ENCODE measurements around the gene HNRNPA0.

HNRNPA0 gene

DNA sequence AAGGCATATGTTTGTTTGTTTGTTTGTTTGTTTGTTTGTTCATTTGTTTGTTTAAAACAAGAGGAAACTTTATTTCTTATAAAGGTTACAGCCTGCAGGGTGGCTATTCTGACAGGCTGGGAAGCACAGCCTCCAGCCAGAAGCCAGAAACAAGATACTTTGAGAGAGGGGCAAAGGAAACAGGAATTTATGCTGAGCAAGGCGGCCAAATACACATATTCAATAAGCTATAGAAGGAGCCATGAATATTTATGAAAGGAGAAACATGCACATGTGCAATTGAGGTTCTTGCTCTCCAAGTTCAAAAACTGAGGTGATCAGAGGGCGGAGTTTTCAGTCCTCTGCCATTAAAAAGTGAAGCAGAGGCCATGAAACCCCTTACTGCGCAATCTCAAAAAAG lies 37.8 kb downstream of the HNRNPA0 start:
- DNase-seq, result no peak

DNA sequence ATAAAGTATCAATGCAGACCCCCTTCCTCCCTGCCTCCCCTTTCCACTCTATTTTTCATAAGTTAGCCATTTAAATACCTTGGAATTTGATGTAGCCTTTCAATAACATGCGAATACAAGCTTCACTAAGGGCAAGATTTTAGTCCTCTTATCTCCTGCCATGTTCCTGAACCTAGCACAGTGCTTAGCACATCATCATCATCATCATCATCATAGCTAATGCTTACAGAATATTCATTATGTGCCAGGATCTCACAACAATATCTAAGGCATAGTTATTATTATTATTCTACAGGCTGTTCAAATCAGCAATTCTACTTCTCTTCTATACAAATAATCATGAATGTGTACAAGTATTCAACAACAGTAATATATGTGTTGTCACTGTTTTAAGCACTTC lies 38.7 kb downstream of the HNRNPA0 start:
- DNase-seq, result no peak

DNA sequence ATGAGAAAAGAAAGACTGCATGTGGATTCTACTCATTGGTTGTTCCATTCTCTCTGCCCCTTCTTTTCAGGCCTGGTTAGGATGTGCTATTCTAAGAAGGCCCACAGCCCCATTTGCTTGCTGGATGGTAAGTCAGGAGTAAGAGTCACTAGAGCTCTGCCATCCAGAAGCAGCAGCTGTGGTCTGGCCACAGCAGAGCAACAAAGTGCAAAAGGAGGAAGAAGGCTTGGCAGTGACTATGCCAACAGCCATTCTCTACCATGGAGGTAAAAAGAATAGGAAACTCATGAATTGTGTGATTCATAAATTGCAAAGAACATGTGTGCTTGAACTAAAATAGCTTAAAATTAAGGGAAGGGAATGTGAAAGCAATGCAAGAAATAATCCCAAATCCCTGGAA lies 39.2 kb downstream of the HNRNPA0 start:
- DNase-seq, result no peak

DNA sequence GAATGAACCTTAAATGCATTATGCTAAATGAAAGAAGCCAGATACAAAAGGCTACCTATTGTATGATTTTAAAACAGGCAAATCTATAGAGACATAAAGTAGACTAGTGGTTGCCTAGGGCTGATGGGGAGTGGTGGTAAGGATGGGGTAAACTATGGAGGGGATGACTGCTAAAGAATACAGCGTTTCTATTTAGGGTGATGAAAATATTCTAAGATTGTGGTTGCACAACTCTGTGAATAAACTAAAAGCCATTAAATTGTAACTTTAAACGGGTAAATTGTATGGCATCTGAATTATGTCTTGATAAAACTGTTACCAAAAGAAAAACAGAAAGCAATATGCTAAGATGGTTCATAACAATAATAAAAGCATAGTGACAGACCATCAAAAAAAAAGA lies 39.7 kb downstream of the HNRNPA0 start:
- DNase-seq, result no peak

DNA sequence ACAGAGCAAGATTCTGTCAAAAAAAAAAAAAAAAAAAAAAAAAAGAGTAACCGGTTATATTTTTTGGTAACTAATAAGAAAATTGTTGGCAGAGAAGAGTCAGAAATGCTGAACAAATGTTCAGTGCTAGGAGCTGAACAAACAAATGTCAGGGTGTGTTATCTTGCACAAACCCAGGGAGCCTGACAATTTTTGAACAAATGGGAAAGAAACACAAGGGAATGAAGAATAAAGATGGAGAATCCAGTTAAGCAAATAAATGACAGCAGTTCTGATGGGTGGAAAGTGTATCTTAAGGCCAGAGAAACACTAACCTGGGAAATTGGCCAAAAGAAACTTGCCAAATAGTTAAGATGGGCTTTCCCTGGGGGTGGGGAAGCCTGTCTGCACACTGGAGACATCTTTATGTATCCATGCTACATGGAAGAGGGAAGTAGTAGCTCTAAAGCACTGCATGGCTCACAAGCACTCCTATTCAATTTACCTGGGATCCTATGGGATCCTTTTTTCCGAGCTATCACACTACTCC lies 42.0 kb downstream of the HNRNPA0 start:
- DNase-seq, result no peak

DNA sequence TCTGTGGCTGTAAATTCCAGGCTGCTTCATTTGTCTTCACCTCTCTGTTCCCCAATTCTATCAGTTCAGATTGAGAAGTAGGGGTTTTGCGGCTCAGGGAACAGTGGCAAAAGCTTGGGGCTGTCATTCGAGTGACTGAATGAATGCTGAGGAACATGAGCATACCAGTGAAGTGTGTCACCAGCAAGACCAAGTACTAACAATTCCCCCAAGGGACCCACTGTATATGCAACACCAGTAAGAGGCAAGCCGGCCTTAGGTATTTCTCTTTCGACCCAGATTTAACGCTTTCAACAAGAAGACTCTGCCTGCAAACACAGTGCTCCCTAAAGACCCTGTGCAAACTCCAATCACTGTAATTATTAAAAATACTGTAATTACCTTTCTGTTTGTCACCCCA lies 44.1 kb downstream of the HNRNPA0 start:
- no peak for DNase-seq

DNA sequence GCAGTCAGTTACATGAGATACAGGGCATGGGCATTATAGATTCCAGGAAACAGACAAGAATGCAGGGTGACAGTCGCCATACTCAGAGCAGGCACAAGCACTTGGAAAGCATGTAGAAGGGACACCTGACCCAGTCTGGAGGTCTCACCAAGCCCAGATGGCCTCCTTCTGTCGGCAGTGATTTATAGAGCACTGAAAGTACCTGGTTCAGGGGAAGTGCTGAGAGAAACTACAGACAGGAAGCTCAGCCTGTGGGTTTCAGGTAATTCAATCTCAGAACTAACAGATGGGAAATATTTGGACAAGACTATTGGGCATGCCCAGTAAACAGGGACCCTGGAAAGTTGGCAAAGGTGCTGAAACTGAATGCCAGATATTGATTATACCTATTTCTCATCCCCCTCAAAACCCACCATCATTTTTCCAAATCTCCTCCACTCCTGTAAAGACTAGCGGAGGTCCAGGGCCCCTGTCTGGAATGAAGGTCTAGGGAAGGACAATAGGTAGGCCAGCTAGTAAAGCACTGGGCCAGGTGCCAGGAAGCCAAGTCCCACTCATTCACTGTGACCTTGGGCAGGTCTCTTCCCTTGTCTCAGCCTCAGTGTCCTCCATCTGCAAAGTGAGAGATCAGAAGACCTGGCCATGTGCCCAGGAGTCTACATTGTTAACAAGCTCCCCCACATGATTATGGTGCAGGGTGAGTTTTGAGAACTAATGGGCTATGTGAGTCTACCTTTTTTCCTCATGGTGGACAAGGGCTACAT lies 45.2 kb downstream of the HNRNPA0 start:
- peak; percentile 11 for DNase-seq

DNA sequence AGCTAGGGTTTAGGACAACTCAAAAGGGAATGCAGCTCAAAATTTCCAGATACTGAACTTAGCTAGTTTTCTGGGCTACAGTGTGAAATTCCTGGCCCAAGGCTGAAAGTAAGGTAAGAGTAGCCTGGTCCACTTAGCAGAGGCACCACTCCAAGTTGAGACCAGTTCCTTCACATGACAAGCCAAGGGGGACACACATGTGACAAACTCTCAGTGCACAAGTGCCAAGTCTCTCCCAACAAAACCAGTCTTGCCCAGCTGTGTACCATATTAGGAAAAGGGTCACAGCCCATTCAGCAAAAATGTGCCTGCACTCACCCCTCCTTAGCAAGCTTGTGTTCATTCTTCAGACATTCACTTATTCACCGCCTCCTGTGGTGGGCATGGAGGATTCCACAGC lies 46.1 kb downstream of the HNRNPA0 start:
- no peak for DNase-seq

DNA sequence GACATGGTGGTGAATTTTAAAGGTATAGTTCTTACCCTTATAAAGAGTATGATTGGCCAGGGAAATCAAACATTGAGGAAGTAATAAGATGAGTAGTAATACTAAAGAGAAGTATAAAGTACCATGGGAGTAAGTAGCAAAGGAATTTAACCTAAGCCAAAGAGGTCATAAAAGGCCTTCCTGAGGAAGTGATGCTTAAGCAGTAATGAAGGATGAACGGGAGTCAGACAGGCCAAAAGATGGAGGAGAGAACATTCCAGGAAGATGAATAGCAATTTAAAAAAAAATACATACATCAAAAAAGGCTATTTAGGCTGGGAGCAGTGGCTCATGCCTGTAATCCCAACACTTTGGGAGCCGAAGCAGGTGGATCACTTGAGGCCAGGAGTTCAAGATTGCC lies 47.3 kb downstream of the HNRNPA0 start:
- DNase-seq, result no peak

DNA sequence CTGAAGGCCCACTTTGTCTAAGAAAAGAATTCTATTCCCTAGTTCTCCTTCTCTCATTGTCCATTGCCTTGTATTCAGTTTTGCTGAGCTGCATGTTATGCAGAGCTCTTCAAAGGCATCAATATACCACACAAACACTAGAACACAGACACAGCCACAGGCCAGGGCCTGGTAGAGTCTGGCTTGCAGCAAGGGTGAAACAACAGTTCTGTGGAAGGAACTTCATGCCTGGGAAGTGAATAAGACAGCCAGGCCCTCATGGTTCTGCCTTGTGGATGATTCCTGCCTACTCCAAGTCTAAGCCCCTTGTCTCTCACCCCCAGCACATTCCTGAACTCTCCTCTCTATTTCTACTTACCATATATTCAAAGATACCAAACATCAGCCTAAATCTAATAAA lies 49.1 kb downstream of the HNRNPA0 start:
- DNase-seq, result no peak

DNA sequence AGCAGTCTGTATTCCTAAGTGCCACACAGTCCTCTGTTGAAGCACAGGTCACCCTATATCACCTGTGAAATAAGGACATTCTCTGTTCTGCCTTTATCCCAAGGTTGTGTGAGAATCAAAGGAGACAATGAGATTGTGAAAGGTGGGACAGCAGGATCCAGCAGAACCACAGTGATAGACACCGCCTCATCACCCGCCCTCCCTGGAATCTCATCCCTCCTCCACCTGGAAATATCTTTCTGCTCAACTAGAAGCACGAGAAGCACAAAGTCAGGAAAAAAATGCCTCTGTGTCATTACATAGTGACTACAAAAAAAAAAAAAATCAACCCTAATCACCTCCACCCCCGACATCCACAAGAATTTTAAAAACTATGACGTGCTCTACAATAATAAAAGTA lies 50.6 kb downstream of the HNRNPA0 start:
- no peak for DNase-seq

DNA sequence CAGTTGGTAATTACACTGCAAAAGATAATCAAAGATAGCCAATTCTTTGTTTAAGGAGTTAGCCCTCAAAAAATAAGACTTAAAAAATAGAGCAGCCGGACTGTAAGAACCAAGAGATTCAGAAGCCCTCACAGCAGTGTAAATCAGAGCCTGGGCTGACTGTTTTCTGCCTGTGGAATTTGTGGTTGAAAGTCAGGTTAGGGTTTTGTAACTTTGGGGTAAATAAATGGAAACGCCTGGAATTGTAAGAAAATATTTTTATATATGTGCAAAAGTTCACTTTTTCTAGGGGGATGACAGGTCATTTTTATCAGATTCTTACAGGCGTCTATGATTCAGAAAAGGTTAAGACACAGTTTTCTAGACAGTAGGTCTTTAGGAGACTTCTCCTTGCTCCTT lies 53.9 kb downstream of the HNRNPA0 start:
- no peak for DNase-seq

DNA sequence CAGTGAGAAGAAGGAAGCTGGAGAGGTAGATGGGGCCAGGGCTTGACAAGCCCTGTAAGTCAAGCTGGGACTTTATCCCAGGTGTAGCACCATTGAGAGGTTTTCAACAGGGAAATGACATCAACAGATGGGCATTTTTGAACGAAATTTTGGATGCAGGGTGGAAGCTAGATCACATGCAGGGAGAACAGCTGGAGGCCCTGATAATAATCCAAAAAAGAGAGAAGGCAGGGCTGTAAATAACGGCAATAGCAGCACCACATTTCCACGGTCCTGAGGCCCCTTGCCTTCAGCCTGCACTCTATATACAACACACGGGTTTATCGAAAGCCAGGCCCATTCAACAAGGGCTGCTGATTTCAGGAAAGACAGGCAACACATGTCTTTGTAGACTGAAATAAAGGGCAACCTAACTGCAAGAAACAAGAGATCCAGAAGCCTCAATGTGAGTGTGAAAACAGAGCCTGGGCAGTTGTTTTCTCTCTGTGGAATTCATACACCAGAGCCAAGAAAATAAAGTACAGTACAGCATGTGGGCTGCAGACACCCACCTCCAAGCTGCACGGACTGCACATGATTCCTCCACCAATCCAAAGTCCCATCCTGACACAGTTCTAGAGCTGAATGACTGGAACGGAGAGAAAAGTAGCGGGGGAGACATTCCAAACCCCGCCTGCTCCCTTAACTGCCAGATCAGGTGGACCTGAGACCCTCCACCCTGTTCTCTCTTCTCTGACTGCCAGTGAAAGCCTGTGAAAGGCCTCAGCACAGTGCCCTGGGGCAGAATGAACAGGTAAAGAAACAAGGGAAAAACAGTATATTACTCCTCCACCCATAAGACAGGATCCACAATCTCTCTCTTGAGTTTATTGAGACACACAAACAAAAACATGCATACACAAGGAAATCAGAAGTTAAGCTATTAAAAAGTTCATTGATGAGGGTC lies 54.6 kb downstream of the HNRNPA0 start:
- no peak for DNase-seq

DNA sequence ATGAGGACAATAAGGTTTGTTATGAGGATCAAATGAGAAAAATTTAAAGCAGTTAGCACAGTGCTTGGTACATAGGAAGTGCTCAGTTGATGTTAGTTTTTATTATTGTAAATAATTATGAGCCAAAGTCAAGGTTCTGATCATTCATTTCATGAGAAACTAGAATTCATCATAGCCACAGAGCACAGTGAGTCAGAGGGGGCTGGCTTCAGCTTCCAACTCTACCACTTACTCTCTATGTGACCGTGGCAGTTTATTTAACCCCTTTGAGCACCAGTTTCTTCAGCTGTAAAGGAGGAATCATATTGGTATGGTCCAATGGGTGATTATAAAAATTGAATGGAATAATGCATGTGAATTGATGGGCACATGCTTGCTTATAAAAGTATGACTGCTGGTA lies 57.7 kb downstream of the HNRNPA0 start:
- DNase-seq, result no peak

DNA sequence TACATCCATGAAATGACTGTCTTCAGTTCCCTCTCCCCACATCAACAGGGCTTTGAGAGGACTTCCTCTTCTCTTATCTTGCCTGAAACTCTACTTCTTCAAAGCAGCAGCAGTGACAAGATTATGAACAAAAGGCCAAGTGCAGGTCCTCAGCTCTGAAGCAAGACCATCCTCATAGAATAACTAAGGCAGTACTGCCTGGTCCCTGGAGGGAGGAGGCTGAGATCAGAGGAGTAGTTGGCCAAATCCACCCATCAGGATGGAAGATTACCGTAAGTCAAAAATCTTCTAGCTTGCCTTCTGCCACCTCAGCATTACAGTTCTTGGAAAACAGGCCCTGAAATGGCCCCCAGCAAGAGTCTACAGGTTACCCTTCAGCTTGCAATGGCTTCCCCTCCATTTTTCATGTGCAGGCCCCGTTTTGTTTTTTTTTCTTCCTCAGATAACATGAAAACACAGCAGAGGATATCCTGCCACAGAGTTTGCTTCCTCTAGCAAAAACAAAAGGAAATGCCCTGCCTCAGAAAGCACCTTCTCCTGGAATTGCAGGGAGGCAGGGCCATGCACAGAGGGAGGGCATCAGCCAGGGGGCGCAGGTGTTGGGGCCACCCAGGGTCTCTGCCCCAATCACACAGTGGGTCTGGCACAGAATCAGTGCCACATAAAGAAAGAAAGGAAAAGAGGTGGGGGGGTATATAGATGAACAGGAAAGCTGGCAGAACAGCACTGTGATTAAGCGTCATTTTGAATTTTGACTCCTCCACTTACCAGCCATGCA lies 58.3 kb downstream of the HNRNPA0 start:
- no peak for DNase-seq
